Liver (tissue), 2 donors: ENCODE results near the gene DLST.

Experiments used
- RAD21 ChIP-seq, 2 donors: IDR thresholded peaks; 2 replicates each; pipeline ENCODE4 v1.6.1; 2016; ENCODE audit warnings: antibody characterized with exemption in 2 of 2, mild to moderate bottlenecking in 2 of 2
- RXRA ChIP-seq, 2 donors: IDR thresholded peaks; 2 replicates each; pipeline ENCODE4 v1.6.1; 2017 to 2018; ENCODE audit warnings: antibody characterized with exemption in 2 of 2, mild to moderate bottlenecking in 1 of 2
- TAF1 ChIP-seq: conservative IDR thresholded peaks from 2 replicates; pipeline ENCODE4 v1.6.1; 2016; ENCODE audit warnings: antibody characterized with exemption, mild to moderate bottlenecking
- YY1 ChIP-seq: IDR thresholded peaks from 2 replicates; pipeline ENCODE4 v1.6.1; 2016; ENCODE audit warnings: antibody characterized with exemption, mild to moderate bottlenecking
- donor health status: healthy.

DNA sequence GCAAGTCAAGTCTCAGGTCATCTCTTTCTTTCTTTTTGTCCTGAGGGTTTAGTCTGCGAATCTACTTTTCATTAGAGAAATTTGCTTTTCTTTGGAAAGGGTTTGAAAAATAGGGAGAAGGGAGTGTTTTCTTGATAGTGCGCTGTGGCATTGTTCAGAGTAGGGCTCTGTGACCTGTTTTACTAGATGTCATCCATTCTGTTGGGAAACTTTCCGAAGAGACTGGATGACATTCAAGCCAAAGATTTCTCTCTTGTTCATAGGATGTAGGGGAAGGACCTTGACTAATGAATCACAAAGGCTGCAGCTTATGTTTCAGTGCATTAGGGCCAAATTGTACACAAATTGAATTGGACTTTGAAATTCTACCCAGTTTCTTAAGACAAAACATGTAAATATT, 14.7 kb downstream of the DLST start:
- TF ChIP-seq YY1 (no peak), RAD21 (IDR thresholded peaks at IDR 0.05) (no peak), TAF1 (no peak), RXRA (IDR thresholded peaks at IDR 0.05) (no peak)
